GM23338 (cell line): Measurements from ENCODE around the gene ZNF560. TPM values are rescaled to one million over a fixed set of nuclear protein-coding genes. Genes with fewer than 3 reads are reported as not detected.

ENCODE experiments used
- ATAC-seq: fragments of 200-7000 bp; cut with Tn5 transposase; 3 replicates; pipeline ENCODE4 v1.9.1; 2020
- DNase-seq: peaks from one replicate; pipeline ENCODE4 v3.0.0-alpha.2; 2015; ENCODE audit warnings: low spot score
- H2AFZ ChIP-seq: fragments of 200-600 bp; sonication (generic); 2 replicates; pipeline ENCODE4 v1.8.0; 2016; ENCODE audit warnings: antibody characterized with exemption, mild to moderate bottlenecking, moderate library complexity
- H3F3A ChIP-seq: fragments of 200-600 bp; sonication (generic); replicated peaks from 2 replicates; pipeline ENCODE4 v1.8.0; 2017; ENCODE audit warnings: antibody characterized with exemption, mixed run types, low read depth
- H3K27ac ChIP-seq: fragments of 200-600 bp; sonication (generic); 2 replicates; pipeline ENCODE4 v1.6.1; 2016; ENCODE audit warnings: low read depth
- H3K27me3 ChIP-seq: fragments of 200-600 bp; sonication (generic); 2 replicates; pipeline ENCODE4 v1.8.0; 2016; ENCODE audit warnings: mild to moderate bottlenecking, mixed run types, moderate library complexity; ENCODE audit not compliant: insufficient read depth
- H3K36me3 ChIP-seq: fragments of 200-600 bp; sonication (generic); 2 replicates; pipeline ENCODE4 v1.8.0; 2016; ENCODE audit warnings: mild to moderate bottlenecking; ENCODE audit not compliant: insufficient read depth
- H3K4me1 ChIP-seq: fragments of 200-600 bp; sonication (generic); 2 replicates; pipeline ENCODE4 v1.8.0; 2016; ENCODE audit warnings: mild to moderate bottlenecking, moderate library complexity; ENCODE audit not compliant: insufficient read depth
- H3K4me2 ChIP-seq: fragments of 200-600 bp; sonication (generic); 2 replicates; pipeline ENCODE4 v1.7.1; 2017; ENCODE audit warnings: mixed run types
- H3K4me3 ChIP-seq: fragments of 200-600 bp; sonication (generic); 2 replicates; pipeline ENCODE4 v1.6.1; 2016; ENCODE audit warnings: mixed run types
- H3K79me2 ChIP-seq: fragments of 200-600 bp; sonication (generic); replicated peaks from 2 replicates; pipeline ENCODE4 v1.8.0; 2017; ENCODE audit warnings: mild to moderate bottlenecking; ENCODE audit not compliant: insufficient read depth
- H3K9me2 ChIP-seq: fragments of 200-600 bp; sonication (generic); 2 replicates; pipeline ENCODE4 v1.8.0; 2017; ENCODE audit not compliant: insufficient read depth
- H4K20me1 ChIP-seq: fragments of 200-600 bp; sonication (generic); replicated peaks from 2 replicates; pipeline ENCODE4 v1.8.0; 2017; ENCODE audit warnings: mild to moderate bottlenecking; ENCODE audit not compliant: insufficient read depth
- H3K27ac Mint-ChIP-seq: 2 replicates; pipeline ENCODE4 v1.8.0; 2020; ENCODE audit warnings: inconsistent platforms, mild to moderate bottlenecking, moderate library complexity, mixed read lengths
- H3K27me3 Mint-ChIP-seq: 3 replicates; pipeline ENCODE4 v1.8.0; 2022; ENCODE audit warnings: low read depth, mild to moderate bottlenecking, moderate library complexity, mixed read lengths, inconsistent platforms; ENCODE audit not compliant: insufficient read depth, poor library complexity
- H3K36me3 Mint-ChIP-seq: 3 replicates; pipeline ENCODE4 v1.8.0; 2021; ENCODE audit warnings: low read depth, mild to moderate bottlenecking, inconsistent platforms, moderate library complexity, mixed read lengths
- H3K4me1 Mint-ChIP-seq: 3 replicates; pipeline ENCODE4 v1.8.0; 2020; ENCODE audit warnings: mild to moderate bottlenecking, inconsistent platforms, mixed read lengths
- H3K4me3 Mint-ChIP-seq: 3 replicates; pipeline ENCODE4 v1.8.0; 2021; ENCODE audit warnings: moderate library complexity, mild to moderate bottlenecking, inconsistent platforms, mixed read lengths
- H3K9me3 Mint-ChIP-seq: 3 replicates; pipeline ENCODE4 v1.8.0; 2020; ENCODE audit warnings: moderate library complexity, mild to moderate bottlenecking, inconsistent platforms, mixed read lengths
- CREB1 ChIP-seq: fragments of 250-450 bp; sonication (Bioruptor Pico); IDR thresholded peaks from 2 replicates; pipeline ENCODE4 v1.5.0; 2020; ENCODE audit warnings: low read depth, mild to moderate bottlenecking, moderate library complexity
- EZH2 ChIP-seq: fragments of 200-600 bp; sonication (generic); IDR thresholded peaks from one replicate; pipeline ENCODE4 v1.8.0; 2017; ENCODE audit warnings: antibody characterized with exemption, mild to moderate bottlenecking, low read depth; ENCODE audit not compliant: unreplicated experiment
- JUNB ChIP-seq: IDR thresholded peaks from one replicate; pipeline ENCODE4 v1.6.1; 2016; ENCODE audit warnings: antibody characterized with exemption; ENCODE audit not compliant: unreplicated experiment
- NANOG ChIP-seq: IDR thresholded peaks from 2 replicates; pipeline ENCODE4 v1.6.1; 2016; ENCODE audit warnings: antibody characterized with exemption, borderline replicate concordance
- ZNF114 ChIP-seq: fragments of 250-450 bp; sonication (Bioruptor Pico); IDR thresholded peaks from 2 replicates; pipeline ENCODE4 v1.5.0; 2020; ENCODE audit warnings: mild to moderate bottlenecking, moderate library complexity
- ZNF331 ChIP-seq: fragments of 250-450 bp; sonication (Bioruptor Pico); IDR thresholded peaks from 2 replicates; pipeline ENCODE4 v1.5.0; 2020; ENCODE audit warnings: low read depth, mild to moderate bottlenecking, moderate library complexity
- polyA plus RNA-seq: library from polyadenylated mRNA; unstranded; fragments of >200 nt; fragmentation: Nextera tagmentation; extraction: Ambion mirVana; gene quantifications from 2 replicates; pipeline ENCODE4 v1.2.1, GENCODE V29; 2016
- total RNA-seq: library from RNA; depleted of rRNA; stranded (reverse); fragments of >200 nt; shearing (Covaris generic); gene quantifications from 2 replicates; pipeline ENCODE4 v1.2.3, GENCODE V29; 2014
- TF ChIP-seq, protein P1 (sequence below): fragments of 250-450 bp; sonication (Bioruptor Pico); IDR thresholded peaks from 2 replicates; pipeline ENCODE4 v1.5.0; 2020; ENCODE audit warnings: mild to moderate bottlenecking, moderate library complexity
- TF ChIP-seq, protein P2 (sequence below): IDR thresholded peaks from 2 replicates; pipeline ENCODE4 v1.6.1; 2016; ENCODE audit warnings: antibody characterized with exemption

ZNF560 gene
- total and polyA plus RNA-seq, 2 experiments from 2014 or later: 0.14 TPM; not detected in 1

DNA sequence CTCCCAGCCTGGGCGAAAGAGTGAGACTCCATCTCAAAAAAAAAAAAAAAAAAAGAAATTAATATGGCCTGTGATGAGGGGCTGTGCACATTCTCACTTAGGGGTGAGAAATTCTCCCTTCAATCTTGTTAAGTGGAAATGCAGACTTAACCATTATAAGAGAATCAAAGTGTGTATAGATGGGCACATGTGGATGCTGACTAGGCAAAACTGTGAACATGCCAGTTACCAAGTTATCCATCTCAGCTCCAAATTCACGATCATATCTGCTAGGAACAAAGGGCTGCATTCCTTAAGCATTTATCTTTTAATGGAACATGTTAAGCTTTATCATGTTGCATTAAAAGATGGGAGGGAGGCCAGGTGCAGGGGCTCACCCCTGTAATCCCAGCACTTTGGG lies 4.3 kb downstream of the ZNF560 start (continued):
- TF ChIP-seq, protein P1, sequence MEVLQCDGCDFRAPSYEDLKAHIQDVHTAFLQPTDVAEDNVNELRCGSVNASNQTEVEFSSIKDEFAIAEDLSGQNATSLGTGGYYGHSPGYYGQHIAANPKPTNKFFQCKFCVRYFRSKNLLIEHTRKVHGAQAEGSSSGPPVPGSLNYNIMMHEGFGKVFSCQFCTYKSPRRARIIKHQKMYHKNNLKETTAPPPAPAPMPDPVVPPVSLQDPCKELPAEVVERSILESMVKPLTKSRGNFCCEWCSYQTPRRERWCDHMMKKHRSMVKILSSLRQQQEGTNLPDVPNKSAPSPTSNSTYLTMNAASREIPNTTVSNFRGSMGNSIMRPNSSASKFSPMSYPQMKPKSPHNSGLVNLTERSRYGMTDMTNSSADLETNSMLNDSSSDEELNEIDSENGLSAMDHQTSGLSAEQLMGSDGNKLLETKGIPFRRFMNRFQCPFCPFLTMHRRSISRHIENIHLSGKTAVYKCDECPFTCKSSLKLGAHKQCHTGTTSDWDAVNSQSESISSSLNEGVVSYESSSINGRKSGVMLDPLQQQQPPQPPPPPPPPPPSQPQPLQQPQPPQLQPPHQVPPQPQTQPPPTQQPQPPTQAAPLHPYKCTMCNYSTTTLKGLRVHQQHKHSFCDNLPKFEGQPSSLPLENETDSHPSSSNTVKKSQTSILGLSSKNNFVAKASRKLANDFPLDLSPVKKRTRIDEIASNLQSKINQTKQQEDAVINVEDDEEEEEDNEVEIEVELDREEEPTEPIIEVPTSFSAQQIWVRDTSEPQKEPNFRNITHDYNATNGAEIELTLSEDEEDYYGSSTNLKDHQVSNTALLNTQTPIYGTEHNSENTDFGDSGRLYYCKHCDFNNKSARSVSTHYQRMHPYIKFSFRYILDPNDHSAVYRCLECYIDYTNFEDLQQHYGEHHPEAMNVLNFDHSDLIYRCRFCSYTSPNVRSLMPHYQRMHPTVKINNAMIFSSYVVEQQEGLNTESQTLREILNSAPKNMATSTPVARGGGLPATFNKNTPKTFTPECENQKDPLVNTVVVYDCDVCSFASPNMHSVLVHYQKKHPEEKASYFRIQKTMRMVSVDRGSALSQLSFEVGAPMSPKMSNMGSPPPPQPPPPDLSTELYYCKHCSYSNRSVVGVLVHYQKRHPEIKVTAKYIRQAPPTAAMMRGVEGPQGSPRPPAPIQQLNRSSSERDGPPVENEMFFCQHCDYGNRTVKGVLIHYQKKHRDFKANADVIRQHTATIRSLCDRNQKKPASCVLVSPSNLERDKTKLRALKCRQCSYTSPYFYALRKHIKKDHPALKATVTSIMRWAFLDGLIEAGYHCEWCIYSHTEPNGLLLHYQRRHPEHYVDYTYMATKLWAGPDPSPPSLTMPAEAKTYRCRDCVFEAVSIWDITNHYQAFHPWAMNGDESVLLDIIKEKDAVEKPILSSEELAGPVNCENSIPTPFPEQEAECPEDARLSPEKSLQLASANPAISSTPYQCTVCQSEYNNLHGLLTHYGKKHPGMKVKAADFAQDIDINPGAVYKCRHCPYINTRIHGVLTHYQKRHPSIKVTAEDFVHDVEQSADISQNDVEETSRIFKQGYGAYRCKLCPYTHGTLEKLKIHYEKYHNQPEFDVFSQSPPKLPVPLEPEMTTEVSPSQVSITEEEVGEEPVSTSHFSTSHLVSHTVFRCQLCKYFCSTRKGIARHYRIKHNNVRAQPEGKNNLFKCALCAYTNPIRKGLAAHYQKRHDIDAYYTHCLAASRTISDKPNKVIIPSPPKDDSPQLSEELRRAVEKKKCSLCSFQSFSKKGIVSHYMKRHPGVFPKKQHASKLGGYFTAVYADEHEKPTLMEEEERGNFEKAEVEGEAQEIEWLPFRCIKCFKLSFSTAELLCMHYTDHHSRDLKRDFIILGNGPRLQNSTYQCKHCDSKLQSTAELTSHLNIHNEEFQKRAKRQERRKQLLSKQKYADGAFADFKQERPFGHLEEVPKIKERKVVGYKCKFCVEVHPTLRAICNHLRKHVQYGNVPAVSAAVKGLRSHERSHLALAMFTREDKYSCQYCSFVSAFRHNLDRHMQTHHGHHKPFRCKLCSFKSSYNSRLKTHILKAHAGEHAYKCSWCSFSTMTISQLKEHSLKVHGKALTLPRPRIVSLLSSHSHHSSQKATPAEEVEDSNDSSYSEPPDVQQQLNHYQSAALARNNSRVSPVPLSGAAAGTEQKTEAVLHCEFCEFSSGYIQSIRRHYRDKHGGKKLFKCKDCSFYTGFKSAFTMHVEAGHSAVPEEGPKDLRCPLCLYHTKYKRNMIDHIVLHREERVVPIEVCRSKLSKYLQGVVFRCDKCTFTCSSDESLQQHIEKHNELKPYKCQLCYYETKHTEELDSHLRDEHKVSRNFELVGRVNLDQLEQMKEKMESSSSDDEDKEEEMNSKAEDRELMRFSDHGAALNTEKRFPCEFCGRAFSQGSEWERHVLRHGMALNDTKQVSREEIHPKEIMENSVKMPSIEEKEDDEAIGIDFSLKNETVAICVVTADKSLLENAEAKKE (CRISPR knock-in tag): no peak
- TF ChIP-seq NANOG (no peak), ZNF114 (no peak), CREB1 (no peak), EZH2 (no peak), JUNB (no peak)
- TF ChIP-seq, protein P2, sequence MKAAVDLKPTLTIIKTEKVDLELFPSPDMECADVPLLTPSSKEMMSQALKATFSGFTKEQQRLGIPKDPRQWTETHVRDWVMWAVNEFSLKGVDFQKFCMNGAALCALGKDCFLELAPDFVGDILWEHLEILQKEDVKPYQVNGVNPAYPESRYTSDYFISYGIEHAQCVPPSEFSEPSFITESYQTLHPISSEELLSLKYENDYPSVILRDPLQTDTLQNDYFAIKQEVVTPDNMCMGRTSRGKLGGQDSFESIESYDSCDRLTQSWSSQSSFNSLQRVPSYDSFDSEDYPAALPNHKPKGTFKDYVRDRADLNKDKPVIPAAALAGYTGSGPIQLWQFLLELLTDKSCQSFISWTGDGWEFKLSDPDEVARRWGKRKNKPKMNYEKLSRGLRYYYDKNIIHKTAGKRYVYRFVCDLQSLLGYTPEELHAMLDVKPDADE: no peak

DNA sequence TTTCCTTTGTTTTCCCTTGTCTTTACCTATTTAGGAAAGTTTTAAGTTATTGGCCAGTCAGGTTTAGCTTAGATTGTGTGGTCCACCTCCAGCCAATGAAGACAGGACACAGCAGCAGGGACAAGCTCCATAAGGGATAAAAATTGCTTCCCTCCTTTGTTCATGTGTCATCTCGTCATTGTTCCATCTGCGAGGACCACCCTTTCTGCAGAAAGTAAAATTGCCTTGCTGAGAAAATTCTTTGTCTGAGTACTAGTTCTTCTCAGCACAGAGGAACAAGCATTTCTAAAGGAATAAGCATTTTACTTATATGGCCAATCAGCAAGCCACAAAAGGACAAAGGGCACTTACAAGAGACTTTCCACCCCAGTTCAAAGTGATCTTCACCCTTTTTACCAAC lies 11.4 kb downstream of the ZNF560 start:
- TF ChIP-seq EZH2: no peak
- TF ChIP-seq ZNF331 (CRISPR knock-in tag): no peak
- no peak for TF ChIP-seq NANOG
- Histone ChIP-seq H3K4me3 (no peak overlapping the region), H4K20me1 (no peaks in the 10 kb centered on the region), H3F3A (no peaks in the 10 kb centered on the region), H3K36me3 (no peaks in the 10 kb centered on the region), H2AFZ (no peak overlapping the region), H3K4me1 (no peaks in the 10 kb centered on the region), H3K9me2 (no peaks in the 10 kb centered on the region), H3K27me3 (no peaks in the 10 kb centered on the region), H3K27ac (no peak overlapping the region), H3K79me2 (no peaks in the 10 kb centered on the region), H3K4me2 (no peak overlapping the region)
- Mint-ChIP-seq H3K4me3 (no peak overlapping the region), H3K27me3 (peaks cover 2% of the 10 kb centered on the region), H3K36me3 (peaks cover 40% of the 10 kb centered on the region; the same call in 2 of the 3 replicates), H3K27ac (no peak overlapping the region), H3K4me1 (no peaks in the 10 kb centered on the region), H3K9me3 (peaks cover 93% of the 10 kb centered on the region)
- no peak for DNase-seq
- no peak for ATAC-seq
